CD4-positive, alpha-beta T cell treated with Interleukin-6 for 4 hours (primary cell): ENCODE results near the gene TMEM263.

Source experiments
- DNase-seq: peaks from one replicate; pipeline ENCODE4 v3.0.0-alpha.2; 2020; ENCODE audit warnings: mixed read lengths

The TMEM263 gene

GRCh38 chr12:106950591-106950990 lies 5.1 kb upstream of the TMEM263 start:
- DNase-seq: no peak

DNA sequence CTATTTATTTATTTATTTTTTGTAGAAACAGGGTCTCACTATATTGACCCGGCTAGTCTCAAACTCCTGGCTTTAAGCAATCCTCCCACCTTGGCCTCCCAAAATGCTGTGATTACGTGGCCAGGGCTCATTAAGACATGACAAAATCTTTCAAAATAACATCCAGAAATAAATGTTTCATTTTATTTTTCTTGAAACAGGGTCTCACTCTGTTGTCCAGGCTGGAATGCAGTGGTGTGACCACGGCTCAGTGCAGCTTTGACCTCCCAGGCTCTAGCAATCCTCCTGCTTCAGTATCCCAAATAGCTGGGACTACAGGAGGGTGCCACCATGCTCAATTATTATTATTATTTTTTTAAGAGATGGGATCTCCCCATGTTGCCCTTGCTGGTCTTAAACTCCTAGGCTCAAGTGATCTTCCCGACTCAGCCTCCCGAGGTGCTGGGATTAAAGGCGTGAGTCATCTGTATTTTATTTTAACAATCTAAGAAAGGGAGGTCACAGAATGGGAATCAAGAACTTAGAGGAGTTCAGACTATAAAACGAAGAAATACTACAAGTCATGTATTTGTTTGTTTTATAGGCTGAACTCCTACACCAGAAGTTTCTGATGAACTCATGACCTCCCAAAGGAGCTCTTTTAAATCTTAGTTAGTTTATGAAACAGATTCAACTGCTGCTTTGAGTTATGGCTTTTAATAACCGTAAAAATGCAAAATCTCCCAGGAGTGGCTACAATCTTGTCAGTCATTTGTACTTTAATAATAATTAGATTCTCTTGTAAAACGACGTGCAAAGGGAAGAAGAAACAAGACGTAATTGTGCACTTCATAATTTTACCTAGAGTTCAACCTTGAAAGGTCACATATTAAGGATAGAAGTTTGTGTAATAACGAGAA lies 2.1 kb upstream of the TMEM263 start:
- DNase-seq: no peak

DNA sequence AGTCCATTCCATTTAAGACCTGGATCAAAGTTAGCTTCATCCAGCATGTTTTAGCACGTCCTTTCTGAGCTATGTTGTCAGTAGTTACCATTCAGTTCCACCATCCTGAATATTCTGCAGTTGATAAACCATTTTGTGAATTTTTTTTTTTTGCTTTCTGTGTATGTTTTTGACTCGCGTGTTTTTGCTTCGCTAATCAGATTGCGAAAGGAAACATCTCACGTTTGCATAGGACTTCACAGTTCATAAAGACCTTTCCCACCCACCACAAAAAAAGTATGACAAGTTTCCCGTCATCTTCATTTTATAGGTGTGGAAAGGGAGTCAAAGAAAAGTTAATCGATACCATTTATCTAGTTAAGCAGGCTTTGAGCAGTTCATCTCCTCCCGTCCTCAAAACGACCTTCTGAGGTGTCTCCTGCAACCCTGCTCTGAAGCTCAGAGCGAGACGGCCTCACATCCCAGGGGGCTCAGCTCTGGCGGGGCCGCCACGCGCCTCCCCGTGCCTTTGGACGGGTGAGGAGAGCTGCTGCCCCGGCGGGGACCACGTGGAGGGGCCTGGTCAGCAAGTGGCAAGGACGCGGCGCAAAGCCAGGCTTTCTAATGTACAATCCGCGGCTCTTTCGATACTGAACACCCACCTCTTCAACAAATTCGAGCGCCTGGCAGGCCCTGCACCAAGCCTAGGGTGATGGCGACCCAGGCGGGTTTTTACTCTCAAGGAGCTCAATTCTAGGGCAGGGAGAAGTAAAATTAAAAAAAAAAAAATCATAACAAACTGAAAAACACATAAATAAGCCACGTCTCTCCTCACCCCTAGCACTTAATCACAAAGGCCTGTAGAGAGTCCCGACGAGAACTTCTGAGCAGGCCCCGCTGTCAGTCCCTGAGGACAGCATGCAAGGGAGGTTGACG lies 988 bp upstream of the TMEM263 start:
- no peak for DNase-seq

DNA sequence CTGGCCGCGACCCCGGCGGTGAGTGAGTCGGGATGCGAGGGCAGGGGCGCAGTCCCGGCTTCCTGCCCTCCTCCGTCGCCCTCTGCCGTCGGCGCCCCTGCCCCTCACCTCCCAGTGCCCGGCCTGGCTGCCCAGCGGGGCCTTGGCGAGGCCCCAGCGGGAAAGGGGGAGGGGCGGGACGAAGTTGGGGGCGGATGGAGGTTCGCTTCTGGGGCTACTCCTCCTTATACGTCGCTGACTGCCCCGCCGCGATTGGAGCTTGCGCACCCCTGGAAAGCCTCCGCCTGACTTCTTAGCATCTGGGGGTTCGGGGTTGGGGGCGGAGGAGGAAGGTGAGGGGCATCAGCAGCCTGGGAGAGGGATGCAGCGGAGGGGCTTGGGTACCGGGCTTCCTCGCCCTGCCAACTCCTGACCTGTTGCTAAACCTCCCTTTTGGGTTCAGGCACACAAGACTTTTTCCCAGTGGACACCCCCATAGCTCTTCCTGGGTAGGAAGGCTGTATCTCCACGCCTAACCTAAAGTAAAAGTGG lies 406 bp downstream of the TMEM263 start:
- DNase-seq: peak; percentile 63

- no peak for DNase-seq
Measured at GRCh38 chr12:106957583-106957982, 1.9 kb downstream of the TMEM263 start.

DNA sequence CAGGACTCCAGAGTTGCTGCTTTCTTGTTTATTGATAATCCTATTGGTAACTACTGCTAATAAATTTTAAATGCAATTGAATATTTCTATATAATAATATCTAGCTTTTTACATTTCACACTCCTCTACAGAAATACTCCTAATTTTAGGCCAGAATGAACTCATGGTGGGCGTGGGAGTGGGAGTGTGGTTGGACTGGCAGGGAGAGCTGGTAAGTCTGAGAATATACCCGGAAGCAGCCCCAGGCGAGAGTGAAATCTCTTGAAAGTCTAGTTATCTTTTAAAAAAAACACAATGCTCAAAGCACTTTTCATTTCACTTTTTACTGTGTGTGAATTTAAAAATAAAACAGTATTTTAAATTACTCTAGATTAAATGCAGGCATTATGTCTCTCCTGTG lies 4.7 kb downstream of the TMEM263 start:
- no peak for DNase-seq

DNA sequence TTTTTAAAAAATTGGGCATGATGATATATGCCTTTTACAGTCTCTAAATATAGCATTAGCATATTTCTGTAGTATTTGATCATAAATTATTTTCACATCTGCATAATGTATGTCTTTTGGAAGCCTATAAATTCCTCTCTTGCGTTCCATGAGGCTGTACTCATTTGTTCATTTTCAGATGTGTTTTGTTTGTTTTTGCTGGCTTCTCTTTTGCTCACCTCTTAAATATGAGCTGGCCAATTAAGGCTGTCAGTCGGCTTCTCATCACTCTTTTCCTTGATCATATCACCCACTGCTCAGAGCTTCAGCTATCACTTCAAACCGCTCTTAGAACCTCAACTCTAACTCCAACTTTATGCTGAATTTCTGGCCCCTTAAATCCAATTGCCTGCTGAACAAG lies 6.6 kb downstream of the TMEM263 start:
- DNase-seq: no peak

- no peak for DNase-seq
Measured at GRCh38 chr12:106964526-106964925, 8.8 kb downstream of the TMEM263 start.

GRCh38 chr12:106971065-106971464 lies 15.4 kb downstream of the TMEM263 start:
- DNase-seq: no peak

DNA sequence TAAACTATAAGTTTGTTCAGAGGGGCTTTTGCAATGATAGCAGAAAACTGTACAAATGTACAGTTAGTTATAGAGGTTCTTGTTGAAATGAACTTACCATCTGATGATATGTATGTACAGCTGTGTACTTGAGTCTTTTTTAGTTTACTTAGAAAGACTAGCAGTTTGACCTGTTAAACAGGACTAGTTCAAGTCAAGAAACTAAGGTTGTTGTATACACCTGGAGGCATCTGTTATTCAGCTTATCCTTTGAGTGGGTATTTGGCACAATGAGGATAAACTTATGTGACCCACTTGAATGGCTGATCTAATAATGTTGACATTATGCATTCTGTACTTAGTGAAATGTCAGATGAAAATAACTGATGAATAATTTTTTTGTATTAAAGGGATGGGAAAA lies 17.8 kb downstream of the TMEM263 start:
- DNase-seq: no peak

DNA sequence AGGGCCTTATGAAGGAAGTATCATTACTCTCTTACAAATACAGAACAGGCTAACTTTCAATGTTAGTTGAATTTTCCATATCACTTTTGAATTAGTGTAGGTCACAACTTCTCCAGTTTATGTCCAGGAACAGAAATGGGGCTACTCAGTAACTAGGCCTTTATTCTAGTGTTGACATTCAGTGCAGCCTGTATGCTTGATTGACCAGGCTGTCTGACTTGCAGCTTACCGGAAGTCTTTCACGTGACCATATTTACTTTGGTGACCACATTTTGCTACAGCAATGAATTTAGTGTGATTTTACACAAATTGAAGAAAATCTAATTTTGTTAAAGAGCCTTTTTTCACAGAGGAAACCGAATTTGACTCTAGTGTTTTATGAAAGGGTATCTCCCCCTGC lies 18.8 kb downstream of the TMEM263 start:
- DNase-seq: no peak

DNA sequence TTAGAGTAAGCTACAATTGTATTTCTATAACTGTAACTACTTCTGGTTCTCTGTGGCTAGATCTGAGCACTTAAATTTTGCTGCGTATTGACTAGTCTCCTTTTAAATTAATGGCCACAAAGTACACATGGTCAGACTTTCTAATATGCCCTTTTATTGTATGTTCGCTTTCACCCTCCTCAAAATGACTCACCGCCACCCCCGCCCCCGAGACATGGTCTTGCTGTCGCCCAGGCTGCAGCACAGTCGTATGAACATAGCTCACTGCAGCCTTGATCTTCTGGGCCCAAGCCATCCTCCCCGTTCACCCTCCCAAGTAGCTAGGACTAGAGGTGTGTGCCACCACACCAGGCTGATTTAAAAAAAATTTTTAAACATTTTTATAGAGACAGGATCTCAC lies 19.4 kb downstream of the TMEM263 start:
- no peak for DNase-seq

GRCh38 chr12:106975993-106976658 lies 20.4 kb downstream of the TMEM263 start:
- DNase-seq: no peak

GRCh38 chr12:106976668-106977067 lies 21.0 kb downstream of the TMEM263 start:
- no peak for DNase-seq

DNA sequence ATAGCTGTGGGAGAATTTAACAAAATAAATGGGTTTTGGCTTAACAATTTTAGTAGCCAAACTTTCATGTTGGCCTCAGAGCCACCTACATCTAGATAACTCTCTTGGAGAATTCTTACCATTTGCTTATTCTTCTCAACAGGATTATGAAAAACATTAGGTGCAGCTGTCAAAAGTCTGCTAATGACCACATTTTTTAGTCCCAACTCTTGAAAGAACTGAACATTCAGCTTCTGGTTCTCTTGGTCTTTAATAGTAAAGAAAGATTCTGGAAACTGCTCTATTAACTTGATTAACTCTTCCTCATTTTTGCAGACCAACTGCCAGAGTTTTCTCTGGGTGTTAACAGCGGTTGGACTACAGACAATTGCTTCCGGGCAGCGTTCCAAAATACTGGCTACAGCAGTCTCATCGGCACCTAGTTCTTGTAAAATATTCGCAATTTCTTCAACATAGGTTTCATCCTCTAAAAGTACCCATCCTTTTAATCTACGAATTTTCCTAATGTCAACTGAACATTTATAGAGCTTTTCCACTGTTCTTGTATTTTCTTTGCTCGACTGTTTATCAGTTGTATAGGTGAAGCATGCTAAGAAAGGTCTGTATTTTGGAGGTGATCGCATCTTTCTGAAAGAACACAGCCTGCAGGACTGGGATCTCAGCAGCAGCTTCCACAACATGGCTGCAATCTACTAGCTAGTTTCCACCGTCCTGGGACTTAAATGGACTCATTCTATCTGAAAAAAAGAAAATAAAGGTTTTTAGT lies 22.5 kb downstream of the TMEM263 start:
- no peak for DNase-seq

DNA sequence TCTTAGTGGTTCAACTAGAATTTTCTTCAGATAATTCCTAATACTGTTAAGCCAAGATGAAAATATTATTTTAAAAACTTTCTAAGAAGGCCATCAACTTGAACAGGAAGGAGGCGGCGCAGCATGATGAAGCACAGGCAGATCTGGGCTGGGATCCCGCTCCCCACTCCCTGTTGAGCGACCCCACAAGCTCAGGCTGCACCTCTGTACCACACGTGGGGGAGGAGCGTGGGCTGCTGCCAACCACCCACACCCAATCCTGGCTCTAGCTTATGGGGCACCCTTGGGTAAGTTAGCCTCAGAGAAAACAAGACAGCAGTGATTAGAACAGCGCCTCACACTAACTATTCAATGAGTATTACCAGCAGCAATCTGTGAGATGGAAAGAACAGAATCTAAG lies 25.2 kb downstream of the TMEM263 start:
- no peak for DNase-seq

DNA sequence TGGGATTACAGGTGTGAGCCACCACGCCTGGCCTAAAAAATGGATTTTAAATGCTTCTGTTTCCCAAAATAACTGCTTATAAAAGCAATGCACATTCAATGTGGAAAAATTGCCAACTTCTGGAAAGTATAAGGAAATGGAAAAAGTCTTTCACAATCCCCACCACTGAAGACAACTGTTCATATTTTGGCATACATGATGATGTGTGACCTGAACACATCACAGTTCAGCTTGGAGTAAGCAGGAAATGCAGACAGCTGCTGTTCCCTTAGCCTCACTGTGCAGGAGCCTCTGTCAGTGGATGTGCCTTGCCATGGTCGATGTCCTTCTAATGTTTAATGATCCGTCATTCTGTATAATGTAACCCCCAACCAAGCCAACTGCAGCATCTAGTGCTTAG lies 26.1 kb downstream of the TMEM263 start:
- DNase-seq: no peak

DNA sequence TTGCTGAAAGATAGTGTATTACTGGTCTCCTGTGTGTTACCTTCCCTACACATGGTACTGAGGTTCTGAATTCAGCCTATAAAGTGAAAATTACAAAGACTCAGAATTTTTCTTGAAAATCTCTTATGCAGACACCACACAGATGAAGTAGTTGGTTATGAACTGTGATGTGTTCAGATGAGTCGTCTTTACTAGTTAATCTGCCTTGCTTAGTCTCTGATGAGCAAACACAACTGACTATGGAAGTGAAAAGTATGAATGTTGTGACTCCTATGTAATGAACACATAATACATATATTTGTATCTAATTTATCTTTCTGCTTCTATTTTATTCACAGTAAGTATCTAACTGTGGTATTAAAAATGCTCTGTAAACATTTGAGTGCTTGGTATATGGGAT lies 26.5 kb downstream of the TMEM263 start:
- DNase-seq: no peak

DNA sequence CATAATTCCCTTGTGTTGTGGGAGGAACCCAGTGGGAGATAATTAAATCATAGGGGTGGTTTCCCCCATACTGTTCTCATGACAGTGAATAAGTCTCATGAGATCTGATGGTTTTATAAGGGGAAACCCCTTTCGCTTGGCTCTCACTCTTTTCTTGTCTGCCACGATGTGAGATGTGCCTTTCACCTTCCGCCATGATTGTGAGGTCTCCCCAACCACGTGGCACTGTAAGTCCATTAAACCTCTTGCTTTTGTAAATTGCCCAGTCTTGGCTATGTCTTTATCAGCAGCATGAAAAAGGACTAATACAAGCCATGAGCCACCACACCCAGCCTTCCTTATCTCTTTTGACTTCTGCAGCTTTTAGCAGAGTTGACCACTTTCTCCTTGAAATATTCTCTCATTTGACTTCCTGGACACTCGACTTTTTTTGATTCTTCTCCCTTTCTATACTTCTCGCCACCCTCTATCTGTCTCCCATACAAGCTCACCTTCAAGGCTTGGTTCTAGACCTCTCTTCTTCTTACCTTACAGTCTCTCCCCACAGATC lies 29.0 kb downstream of the TMEM263 start:
- DNase-seq: no peak

- DNase-seq: no peak
Measured at GRCh38 chr12:106985479-106985878, 29.8 kb downstream of the TMEM263 start.

GRCh38 chr12:106986135-106986534 lies 30.4 kb downstream of the TMEM263 start:
- no peak for DNase-seq
